A673 (cell line): ENCODE data around the gene FMNL1.

Experiments used
- CTCF ChIP-seq: fragments of 300-800, 200-600 bp; sonication (generic); conservative IDR thresholded peaks from 2 replicates; pipeline ENCODE4 v1.5.1; 2017; ENCODE audit warnings: low read depth, mild to moderate bottlenecking, antibody characterized with exemption, low read length, moderate library complexity, mixed read lengths
- EZH2 ChIP-seq: fragments of 200-600 bp; sonication (generic); IDR thresholded peaks from 2 replicates; pipeline ENCODE4 v1.6.1; 2017; ENCODE audit warnings: borderline replicate concordance, low read depth, mild to moderate bottlenecking, mixed read lengths, antibody characterized with exemption, low read length; ENCODE audit not compliant: poor library complexity, severe bottlenecking

GRCh38 chr17:45276031-45276430, 54.3 kb downstream of the FMNL1 start:
- TF ChIP-seq CTCF (no peak), EZH2 (no peak)
